Bronchial epithelial cell (primary cell): ENCODE results near the gene BCL7B. TPM values are rescaled to one million over a fixed set of nuclear protein-coding genes. Genes with fewer than 3 reads are reported as not detected.
"Not testable (repeated sequence)": the region's sequence is repeated elsewhere in the genome, so short reads cannot be mapped to it uniquely, and the experiment has no call there.

ENCODE experiments used
- DNase-seq: peaks from one replicate; pipeline ENCODE4 v3.0.0-alpha.2; 2010; ENCODE audit warnings: low read depth
- FAIRE-seq: peaks from 2 replicates; lab custom pipeline; 2011; peaks lifted over from hg19 to GRCh38; lab: Jason Lieb, UNC
- H3K27me3 ChIP-seq: 2 replicates; pipeline ENCODE4 v1.5.1; 2011; ENCODE audit warnings: low read length; ENCODE audit not compliant: control insufficient read depth, insufficient read depth
- H3K36me3 ChIP-seq: 2 replicates; pipeline ENCODE4 v1.5.1; 2011; ENCODE audit warnings: low read length; ENCODE audit not compliant: control insufficient read depth, insufficient read depth
- H3K4me3 ChIP-seq: 2 replicates; pipeline ENCODE4 v1.5.1; 2011; ENCODE audit warnings: mild to moderate bottlenecking, low read depth, low read length, control low read depth
- total RNA-seq: library from RNA; depleted of rRNA; stranded (reverse); fragments of >200 nt; gene quantifications from 2 replicates; pipeline ENCODE4 v1.2.1, GENCODE V29; 2014
- TF ChIP-seq, protein P1 (sequence below): IDR thresholded peaks from 2 replicates; pipeline ENCODE4 v1.5.1; 2011; ENCODE audit warnings: mild to moderate bottlenecking, moderate library complexity, low read length, control low read depth, inconsistent platforms; ENCODE audit not compliant: insufficient read depth, severe bottlenecking

The BCL7B gene
- total RNA-seq, 1 donor from 2014 or later, result 21.3 TPM

DNA sequence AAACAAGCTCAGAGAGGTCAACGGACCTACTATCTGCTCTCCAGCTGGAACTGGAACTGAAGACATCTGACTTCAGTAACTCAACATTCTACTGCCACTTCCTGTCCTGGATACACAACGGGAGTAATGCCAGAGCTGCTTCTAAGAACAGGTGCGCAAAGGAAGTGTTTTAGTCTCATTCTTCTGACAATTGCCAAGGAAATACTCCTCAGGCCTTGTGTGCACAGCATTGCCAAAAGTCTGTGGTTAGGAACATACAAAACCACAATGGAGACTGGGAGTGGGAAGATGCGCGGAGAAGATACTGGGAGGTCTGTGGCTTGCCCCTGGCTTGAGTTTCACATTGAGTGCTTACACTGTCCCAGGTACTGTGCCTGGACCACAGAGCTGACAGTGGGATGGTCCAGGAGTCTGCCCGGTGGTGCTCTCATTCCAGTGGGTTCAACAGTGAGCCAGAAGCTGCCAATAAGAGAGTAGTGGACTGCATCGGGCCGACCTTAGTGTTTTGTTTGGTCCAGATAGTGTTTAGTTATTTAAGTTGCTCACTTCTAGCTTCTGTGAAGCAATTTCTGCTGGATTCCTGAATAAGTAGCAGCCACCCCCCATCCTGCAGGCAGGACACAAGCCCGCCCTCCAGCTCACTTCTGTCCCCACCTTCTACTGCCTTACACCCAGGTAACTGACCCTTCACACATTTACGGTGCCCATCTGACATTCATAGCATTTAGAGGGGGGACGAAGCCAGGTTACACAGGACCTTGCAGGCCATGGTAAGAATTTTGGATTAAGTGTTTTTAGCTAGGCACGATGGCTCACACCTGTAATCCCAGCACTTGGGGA is 10.6 kb upstream of the BCL7B start:
- peaks cover 12% of the 10 kb centered on the region for H3K36me3 ChIP-seq
- H3K4me3 ChIP-seq, result no peak overlapping the region
- no peaks in the 10 kb centered on the region for H3K27me3 ChIP-seq
- FAIRE-seq (no peak), DNase-seq (no peak)
- TF ChIP-seq, protein P1, sequence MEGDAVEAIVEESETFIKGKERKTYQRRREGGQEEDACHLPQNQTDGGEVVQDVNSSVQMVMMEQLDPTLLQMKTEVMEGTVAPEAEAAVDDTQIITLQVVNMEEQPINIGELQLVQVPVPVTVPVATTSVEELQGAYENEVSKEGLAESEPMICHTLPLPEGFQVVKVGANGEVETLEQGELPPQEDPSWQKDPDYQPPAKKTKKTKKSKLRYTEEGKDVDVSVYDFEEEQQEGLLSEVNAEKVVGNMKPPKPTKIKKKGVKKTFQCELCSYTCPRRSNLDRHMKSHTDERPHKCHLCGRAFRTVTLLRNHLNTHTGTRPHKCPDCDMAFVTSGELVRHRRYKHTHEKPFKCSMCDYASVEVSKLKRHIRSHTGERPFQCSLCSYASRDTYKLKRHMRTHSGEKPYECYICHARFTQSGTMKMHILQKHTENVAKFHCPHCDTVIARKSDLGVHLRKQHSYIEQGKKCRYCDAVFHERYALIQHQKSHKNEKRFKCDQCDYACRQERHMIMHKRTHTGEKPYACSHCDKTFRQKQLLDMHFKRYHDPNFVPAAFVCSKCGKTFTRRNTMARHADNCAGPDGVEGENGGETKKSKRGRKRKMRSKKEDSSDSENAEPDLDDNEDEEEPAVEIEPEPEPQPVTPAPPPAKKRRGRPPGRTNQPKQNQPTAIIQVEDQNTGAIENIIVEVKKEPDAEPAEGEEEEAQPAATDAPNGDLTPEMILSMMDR, result no peak

DNA sequence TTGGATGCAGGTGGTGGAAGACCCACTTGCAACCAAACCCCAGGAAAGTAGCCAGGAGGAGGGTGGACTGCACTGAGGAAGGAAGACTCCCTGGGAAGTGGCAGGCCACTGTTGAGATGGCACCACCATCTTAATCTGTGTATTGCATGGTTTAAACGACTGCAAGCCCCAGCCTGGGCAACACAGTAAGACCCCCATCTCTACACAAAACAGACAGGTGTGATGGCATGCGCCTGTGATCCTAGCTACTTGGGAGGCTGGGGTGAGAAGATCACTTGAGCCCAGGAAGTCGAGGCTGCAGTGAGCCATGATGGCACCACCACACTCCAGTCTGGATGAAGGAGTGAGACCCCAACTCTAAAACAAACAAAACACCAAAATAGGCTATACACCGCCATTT is 9.7 kb upstream of the BCL7B start:
- FAIRE-seq, result no peak
- H3K4me3 ChIP-seq, result no peak overlapping the region
- TF ChIP-seq, protein P1, result no peak

DNA sequence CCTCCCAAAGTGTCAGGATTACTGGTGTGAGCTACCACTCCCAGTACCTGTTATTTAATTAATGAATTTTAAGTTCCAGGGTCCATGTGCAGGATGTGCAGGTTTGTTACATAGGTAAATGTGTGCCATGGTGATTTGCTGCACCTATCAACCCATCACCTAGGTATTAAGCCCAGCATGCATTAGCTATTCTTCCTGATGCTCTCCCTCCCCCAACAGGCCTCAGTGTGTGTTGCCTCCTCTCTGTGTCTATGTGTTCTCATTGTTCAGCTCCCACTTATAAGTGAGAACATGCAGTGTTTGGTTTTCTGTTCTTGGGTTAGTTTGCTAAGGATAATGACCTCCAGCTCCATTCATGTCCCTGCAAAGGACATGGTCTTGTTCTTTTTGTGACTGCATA is 8.9 kb upstream of the BCL7B start:
- not testable (repeated sequence) for H3K4me3 ChIP-seq, DNase-seq, H3K27me3 ChIP-seq, FAIRE-seq, H3K36me3 ChIP-seq

More for the DNA sequence above, 9.7 kb upstream of the BCL7B start:
- Histone ChIP-seq H3K27me3 (no peaks in the 10 kb centered on the region), H3K36me3 (peaks cover 7% of the 10 kb centered on the region)
- no peak for DNase-seq

DNA sequence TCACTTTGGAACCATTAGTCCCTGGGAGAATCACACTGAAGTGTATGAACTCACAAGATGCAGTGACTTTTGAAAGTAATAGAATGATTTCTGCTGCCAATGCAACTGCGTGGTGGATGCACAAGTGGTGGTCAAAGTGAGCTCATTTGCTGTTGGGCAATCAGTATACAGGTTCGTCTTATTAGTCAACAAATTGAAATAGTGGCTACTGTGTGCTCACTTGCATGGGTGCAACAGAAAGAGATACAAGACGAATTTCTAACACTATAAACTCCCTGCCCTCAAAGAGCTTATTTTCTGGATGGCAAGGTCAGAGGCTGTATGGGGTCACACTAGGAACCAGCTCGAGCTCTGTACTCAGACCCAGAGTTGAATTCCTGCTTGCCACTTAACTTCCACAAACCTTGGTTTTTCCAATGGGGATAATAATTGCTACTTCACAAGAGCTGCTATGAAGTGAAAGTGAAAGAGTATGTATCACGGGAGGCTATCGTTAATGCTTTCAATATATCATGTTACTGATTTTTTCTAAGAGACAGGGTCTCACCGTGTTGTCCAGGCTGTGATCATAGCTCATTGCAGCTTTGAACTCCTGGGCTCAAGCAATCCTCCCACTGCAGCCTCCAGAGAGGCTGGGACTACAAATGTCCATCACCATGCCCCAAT is 8.3 kb upstream of the BCL7B start:
- TF ChIP-seq, protein P1, result no peak
- H3K36me3 ChIP-seq, result peaks cover 4% of the 10 kb centered on the region
- no peaks in the 10 kb centered on the region for H3K27me3 ChIP-seq
- DNase-seq (peak; percentile 39), FAIRE-seq (no peak)
- no peak overlapping the region for H3K4me3 ChIP-seq

DNA sequence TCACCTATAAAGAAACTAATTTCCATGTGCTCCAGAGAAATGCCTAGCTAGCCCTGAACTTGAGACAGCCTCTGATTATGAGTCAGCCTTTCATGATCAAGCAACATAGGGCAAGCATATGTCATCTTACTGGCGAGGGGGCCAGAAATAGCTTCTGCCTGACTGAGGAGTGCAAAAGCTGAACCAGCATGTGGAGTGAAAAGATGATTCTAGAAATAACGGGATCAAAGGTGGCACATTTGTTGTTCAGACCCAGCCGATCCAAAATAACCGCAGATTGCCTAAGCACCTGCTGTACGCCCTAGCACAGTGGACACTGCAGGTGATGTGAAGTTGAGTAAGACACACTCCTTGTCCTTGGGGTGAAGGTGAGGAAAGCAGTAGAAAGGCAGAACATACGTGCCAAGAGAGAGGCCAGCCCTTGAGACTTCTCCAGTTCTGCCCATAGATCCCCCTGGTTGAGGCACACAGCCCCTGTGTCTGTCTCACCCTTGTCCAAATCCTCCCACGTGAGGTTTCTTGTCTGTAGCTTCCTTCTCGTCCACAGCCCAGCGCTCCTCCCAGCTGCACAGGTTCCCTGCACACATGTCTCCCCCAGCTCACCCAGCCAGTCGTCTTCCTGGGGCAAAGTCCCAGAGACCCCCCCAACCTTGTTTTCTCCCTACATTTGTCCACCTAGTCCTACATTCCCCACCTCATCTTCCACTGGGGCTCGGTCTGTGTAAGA is 2.8 kb upstream of the BCL7B start:
- TF ChIP-seq, protein P1, result no peak
- Histone ChIP-seq H3K4me3 (no peak overlapping the region), H3K27me3 (no peaks in the 10 kb centered on the region), H3K36me3 (no peaks in the 10 kb centered on the region)
- no peak for FAIRE-seq
- peak; percentile 77 for DNase-seq

DNA sequence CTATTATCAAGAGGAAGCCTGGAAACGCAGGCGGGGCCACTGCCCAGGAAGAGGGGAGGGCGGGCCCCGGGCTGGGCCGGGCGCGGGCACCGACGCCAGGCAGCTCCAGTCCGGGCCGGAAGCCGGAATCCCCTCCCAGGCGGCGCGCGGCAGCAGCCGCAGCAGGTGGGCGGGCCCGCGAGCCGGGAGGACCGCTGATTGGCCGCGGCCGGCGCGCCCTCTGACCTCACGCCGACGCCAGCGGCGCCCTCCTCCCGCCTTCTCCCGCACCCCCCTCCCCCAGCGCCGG is 438 bp downstream of the BCL7B start:
- DNase-seq (peak; percentile 86), FAIRE-seq (no peak)
- Histone ChIP-seq H3K36me3 (peaks cover 5% of the 10 kb centered on the region), H3K27me3 (no peaks in the 10 kb centered on the region), H3K4me3 (peak overlapping the region; percentile 84)
- TF ChIP-seq, protein P1, result no peak
